GM21360 (cell line): ENCODE measurements around the gene IMMP1L.

Source experiments
- ATAC-seq: cut with Tn5 transposase; IDR thresholded peaks from one replicate; pipeline ENCODE4 v1.9.1; 2021; ENCODE audit warnings: mild to moderate bottlenecking, moderate library complexity; ENCODE audit not compliant: unreplicated experiment

Gene IMMP1L

GRCh38 chr11:31477528-31478222 lies 31.7 kb downstream of the IMMP1L start:
- ATAC-seq: no peak

GRCh38 chr11:31474083-31474482 lies 35.3 kb downstream of the IMMP1L start:
- ATAC-seq: no peak

- no peak for ATAC-seq
These were observed 45.0 kb downstream of the IMMP1L start for GRCh38 chr11:31464436-31464835.

GRCh38 chr11:31455177-31455576 lies 54.2 kb downstream of the IMMP1L start:
- ATAC-seq: no peak

- no peak for ATAC-seq
These were observed 58.6 kb downstream of the IMMP1L start for GRCh38 chr11:31450841-31451240.

- ATAC-seq: no peak
These were observed 60.4 kb downstream of the IMMP1L start for GRCh38 chr11:31449040-31449439.

GRCh38 chr11:31445621-31446020 lies 63.8 kb downstream of the IMMP1L start:
- ATAC-seq: no peak

- ATAC-seq: no peak
These were observed 65.6 kb downstream of the IMMP1L start for GRCh38 chr11:31443802-31444201.

- ATAC-seq: no peak
These were observed 67.3 kb downstream of the IMMP1L start for GRCh38 chr11:31442086-31442485.

- ATAC-seq: no peak
These were observed 68.1 kb downstream of the IMMP1L start for GRCh38 chr11:31441296-31441695.

- ATAC-seq: no peak
These were observed 71.5 kb downstream of the IMMP1L start for GRCh38 chr11:31437742-31438435.

GRCh38 chr11:31433851-31434250 lies 75.6 kb downstream of the IMMP1L start:
- no peak for ATAC-seq

GRCh38 chr11:31424652-31425051 lies 84.8 kb downstream of the IMMP1L start:
- no peak for ATAC-seq

- ATAC-seq: no peak
These were observed 86.7 kb downstream of the IMMP1L start for GRCh38 chr11:31422703-31423102.

GRCh38 chr11:31421820-31422219 lies 87.6 kb downstream of the IMMP1L start:
- ATAC-seq: no peak

GRCh38 chr11:31419669-31420068 lies 89.8 kb downstream of the IMMP1L start:
- ATAC-seq: no peak

GRCh38 chr11:31419138-31419537 lies 90.3 kb downstream of the IMMP1L start:
- no peak for ATAC-seq

GRCh38 chr11:31417816-31418215 lies 91.6 kb downstream of the IMMP1L start:
- ATAC-seq: no peak

- ATAC-seq: no peak
These were observed 92.1 kb downstream of the IMMP1L start for GRCh38 chr11:31417357-31417756.

GRCh38 chr11:31415435-31415834 lies 94.0 kb downstream of the IMMP1L start:
- no peak for ATAC-seq

- ATAC-seq: no peak
These were observed 95.1 kb downstream of the IMMP1L start for GRCh38 chr11:31414338-31414737.

GRCh38 chr11:31412946-31413345 lies 96.5 kb downstream of the IMMP1L start:
- ATAC-seq: no peak

GRCh38 chr11:31408201-31408600 lies 101.2 kb downstream of the IMMP1L start:
- ATAC-seq: no peak
